SHP77 treated with DMSO at 0.1 percent for 48 hours (cell line): Measurements from ENCODE around the gene ARHGEF37.

Source experiments
- DNase-seq: peaks from one replicate; lab custom pipeline; 2025; lab: John Stamatoyannopoulos, UW

The ARHGEF37 gene

DNA sequence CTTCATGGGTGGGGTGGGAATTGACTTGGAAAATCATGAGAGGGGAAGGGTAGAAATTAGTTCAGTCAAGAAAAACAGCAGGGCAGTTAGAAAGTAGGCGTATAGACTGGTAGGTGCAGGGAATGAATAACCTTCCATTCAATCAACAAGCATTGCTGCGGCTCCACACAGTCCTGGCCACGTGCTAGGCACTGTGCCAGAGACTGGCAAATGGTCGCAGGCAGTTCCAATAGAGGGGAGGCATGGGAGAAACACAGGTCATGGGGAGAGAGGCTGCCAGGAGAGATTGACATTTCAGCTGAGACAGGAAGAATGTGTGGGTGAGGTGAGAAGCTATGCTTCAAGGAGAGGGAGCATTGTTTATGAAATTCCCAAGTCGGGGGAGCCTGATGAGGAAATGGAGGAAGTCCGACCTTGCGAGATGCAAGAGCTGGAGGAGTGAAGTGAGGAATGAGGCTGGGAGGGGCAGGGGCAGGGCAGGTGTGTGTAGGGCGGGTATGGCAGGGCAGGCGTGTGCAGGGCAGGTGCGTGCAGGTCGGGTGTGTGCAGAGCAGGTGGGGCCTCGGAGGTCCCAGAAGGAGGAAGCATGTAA lies 94.4 kb downstream of the ARHGEF37 start:
- no peak for DNase-seq

DNA sequence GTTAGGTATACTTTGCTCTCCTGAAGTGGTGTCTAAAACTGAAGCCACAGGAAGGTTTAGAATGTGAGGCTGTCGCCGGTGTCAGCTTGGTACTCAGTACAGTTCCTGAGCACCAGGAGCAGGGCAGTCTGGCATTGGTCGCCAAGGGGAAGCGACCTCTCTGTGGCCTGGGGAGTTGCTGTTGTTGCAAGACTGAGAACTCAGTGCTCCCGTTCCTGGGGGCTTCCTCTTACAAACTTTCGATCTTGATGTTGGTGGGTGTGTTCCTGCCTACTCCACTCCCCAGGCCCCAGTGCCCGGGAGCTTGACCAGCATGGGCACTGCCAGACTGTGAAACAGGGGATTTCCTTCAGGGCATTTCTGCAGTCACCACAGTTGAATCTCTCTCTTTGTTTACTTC lies 96.4 kb downstream of the ARHGEF37 start:
- DNase-seq, result no peak

- no peak for DNase-seq
Observed at GRCh38 chr5:149679876-149680809, 98.8 kb downstream of the ARHGEF37 start.

DNA sequence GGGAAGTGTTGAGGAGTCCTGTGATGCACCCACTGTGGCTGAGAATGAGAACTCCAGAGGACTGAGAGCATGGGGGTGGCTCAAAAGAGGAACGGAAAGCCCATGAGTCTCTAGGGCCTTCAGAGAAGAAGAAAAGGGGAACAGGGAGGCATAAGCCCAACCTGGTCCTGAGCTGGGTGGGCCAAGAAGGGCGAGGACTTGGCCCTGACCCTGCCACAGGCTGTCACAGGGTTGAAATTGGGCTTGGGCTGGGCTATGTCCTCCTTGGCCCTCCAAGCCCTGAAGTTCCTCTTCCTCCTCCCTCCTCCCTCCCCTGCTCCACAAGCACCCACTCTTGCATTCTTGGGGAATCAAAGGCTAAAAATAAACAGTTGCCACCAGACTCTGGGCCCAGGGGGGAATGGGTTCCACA lies 99.5 kb downstream of the ARHGEF37 start:
- DNase-seq, result no peak

DNA sequence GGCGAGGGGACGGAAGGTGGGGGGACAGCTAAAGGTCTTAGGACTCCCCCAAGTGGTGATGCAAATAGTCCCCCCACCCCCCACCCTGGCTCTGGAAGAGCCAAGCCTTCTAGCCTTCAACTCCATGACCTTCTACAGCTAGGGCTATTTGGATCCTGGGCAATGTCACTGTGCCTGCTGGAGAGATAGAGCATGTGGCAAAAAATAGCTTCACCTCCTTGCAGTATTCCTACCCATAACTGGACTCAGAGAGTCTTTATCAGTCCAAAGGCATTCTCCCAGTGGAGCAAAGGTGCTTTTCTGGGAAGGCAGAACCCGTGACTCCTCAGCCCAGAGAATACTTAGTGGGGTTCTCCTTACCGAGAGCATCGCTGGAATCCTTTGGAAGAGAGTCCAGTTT lies 100.0 kb downstream of the ARHGEF37 start:
- no peak for DNase-seq

- DNase-seq, result no peak
Observed at GRCh38 chr5:149681922-149682321, 100.6 kb downstream of the ARHGEF37 start.

DNA sequence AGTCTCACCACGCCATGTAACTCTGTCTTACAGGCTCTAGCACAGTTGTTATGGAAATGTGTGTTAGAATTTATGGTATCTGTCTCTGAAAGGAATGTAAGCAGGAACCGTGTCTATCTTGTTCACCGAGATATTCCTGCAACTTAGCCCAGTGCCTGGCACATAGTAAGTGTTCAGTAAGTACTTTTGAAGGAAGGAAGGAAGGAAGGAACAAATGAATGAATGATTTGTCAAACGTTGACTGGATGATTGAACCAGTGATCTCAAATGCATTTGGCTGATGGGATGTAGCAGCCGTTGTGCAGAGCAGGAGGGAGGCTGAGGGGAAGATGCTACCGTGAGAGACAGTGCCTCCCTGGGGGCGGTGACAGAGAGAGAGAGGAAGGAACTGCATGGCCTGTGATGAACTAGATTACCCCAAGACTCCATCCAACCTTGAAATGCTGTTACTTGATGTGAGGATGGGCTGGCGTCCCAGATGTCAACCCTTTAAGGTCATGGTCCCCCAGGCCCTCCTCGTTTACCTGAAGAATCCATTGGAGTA lies 101.3 kb downstream of the ARHGEF37 start:
- no peak for DNase-seq

- no peak for DNase-seq
Observed at GRCh38 chr5:149683964-149684363, 102.7 kb downstream of the ARHGEF37 start.

GRCh38 chr5:149684371-149684770 lies 103.1 kb downstream of the ARHGEF37 start:
- DNase-seq, result no peak
